AG04449 (cell line): ENCODE results near the gene HES4.

ENCODE experiments used
- CTCF ChIA-PET: fragments of 350-600 bp; formaldehyde crosslinking; extraction: SDS; loops from one replicate; lab custom pipeline; 2021; ENCODE audit warnings: antibody characterized with exemption; lab: Yijun Ruan, JAX
- POLR2A ChIA-PET: fragments of 400-600, 350-600 bp; formaldehyde crosslinking; extraction: SDS; loops from one replicate; lab custom pipeline; 2020; ENCODE audit warnings: antibody characterized with exemption, inconsistent platforms; lab: Yijun Ruan, JAX
- DNase-seq: peaks from one replicate; pipeline ENCODE4 v3.0.0-alpha.2; 2010; ENCODE audit warnings: low read depth, low spot score
- H3K4me3 ChIP-seq: 2 replicates; pipeline ENCODE4 v1.5.1; 2011; ENCODE audit warnings: low read depth, mild to moderate bottlenecking, control low read depth, low read length
- CTCF ChIP-seq: IDR thresholded peaks from one replicate; pipeline ENCODE4 v1.5.1; 2011; ENCODE audit warnings: mild to moderate bottlenecking, moderate library complexity, low read length, control low read depth, inconsistent platforms; ENCODE audit not compliant: insufficient read depth; ENCODE audit errors: missing control alignments

HES4 gene

GRCh38 chr1:971751-972506, 28.0 kb downstream of the HES4 start:
- no peak for DNase-seq
- ChIA-PET CTCF (interaction anchor here (0.9 to 3.4 kb wide), 2 partner anchors 11 to 14 kb away, joined by 3 to 27 read pairs; partner anchors contain the start of gene PERM1), POLR2A (no interaction called here)
- no peak overlapping the region for H3K4me3 ChIP-seq
- TF ChIP-seq CTCF: no peak

GRCh38 chr1:970973-971730, 28.7 kb downstream of the HES4 start:
- H3K4me3 ChIP-seq: no peak overlapping the region
- CTCF ChIA-PET: interaction anchor here (0.9 to 3.4 kb wide), 2 partner anchors 9 to 12 kb away, joined by 3 to 27 read pairs; partner anchors contain the start of gene PERM1
- TF ChIP-seq CTCF: no peak
- DNase-seq: no peak
- POLR2A ChIA-PET: no interaction called here

GRCh38 chr1:970242-970972, 29.5 kb downstream of the HES4 start:
- POLR2A ChIA-PET: no interaction called here
- CTCF ChIA-PET: interaction anchor here (0.9 to 3.4 kb wide), 2 partner anchors 8 to 13 kb away, joined by 3 to 27 read pairs; partner anchors contain the start of gene PERM1
- DNase-seq: no peak
- TF ChIP-seq CTCF: no peak
- no peak overlapping the region for H3K4me3 ChIP-seq

GRCh38 chr1:969260-969855, 30.5 kb downstream of the HES4 start:
- TF ChIP-seq CTCF: no peak
- ChIA-PET POLR2A (no interaction called here), CTCF (interaction anchor here (1.8 kb wide), 1 partner anchor 15 kb away, joined by 9 read pairs; no protein-coding TSS in a partner anchor)
- no peak for DNase-seq
- no peak overlapping the region for H3K4me3 ChIP-seq

GRCh38 chr1:967466-968343, 32.2 kb downstream of the HES4 start:
- no peak for TF ChIP-seq CTCF
- H3K4me3 ChIP-seq: no peak overlapping the region
- no peak for DNase-seq
- CTCF ChIA-PET: interaction anchor here (0.6 to 2.2 kb wide), 7 partner anchors 8 to 98 kb away, joined by 3 to 13 read pairs (median 3); no protein-coding TSS in a partner anchor
- POLR2A ChIA-PET: interaction anchor here (0.7 to 2.3 kb wide), 3 partner anchors 8 to 26 kb away, joined by 3 to 8 read pairs (median 5); no protein-coding TSS in a partner anchor
